ENCODE measurements around the gene SRGAP1. TPM values are rescaled to one million over a fixed set of nuclear protein-coding genes. Genes with fewer than 3 reads are reported as not detected.
"Not testable (repeated sequence)": the region's sequence is repeated elsewhere in the genome, so short reads cannot be mapped to it uniquely, and the experiment has no call there.

SRGAP1 gene
- total RNA-seq, 3 donors from 2014 or later (not counting 1 experiment from before 2014, with no cell fraction given), result 0.10 to 0.49 (median 0.16) TPM

DNA sequence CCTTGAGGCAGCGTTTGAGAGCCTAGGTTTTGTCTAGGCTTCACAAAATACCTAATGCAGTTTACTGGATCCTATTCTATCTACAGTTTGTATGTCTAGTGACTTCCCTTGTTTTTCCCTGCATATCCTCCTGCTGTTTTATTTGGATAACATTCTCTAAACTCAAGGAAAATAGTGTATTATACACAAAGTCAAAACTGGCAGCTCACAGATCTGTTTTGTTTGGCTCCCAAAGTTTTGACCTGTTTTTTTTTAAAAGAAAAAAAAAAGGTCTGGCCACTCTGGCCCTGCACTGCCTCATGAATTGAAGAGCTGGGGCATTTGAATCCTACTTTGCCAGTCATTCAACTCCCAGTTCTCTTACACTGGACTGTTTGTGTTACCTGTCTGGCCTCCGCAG lies 222.3 kb downstream of the SRGAP1 start:
- Histone ChIP-seq H3K27ac (ENCODE audit: low read length) (no peak overlapping the region), H3K36me3 (ENCODE audit: control insufficient read depth, insufficient read depth, low read length) (no peaks in the 10 kb centered on the region)
- TF ChIP-seq, protein P1, sequence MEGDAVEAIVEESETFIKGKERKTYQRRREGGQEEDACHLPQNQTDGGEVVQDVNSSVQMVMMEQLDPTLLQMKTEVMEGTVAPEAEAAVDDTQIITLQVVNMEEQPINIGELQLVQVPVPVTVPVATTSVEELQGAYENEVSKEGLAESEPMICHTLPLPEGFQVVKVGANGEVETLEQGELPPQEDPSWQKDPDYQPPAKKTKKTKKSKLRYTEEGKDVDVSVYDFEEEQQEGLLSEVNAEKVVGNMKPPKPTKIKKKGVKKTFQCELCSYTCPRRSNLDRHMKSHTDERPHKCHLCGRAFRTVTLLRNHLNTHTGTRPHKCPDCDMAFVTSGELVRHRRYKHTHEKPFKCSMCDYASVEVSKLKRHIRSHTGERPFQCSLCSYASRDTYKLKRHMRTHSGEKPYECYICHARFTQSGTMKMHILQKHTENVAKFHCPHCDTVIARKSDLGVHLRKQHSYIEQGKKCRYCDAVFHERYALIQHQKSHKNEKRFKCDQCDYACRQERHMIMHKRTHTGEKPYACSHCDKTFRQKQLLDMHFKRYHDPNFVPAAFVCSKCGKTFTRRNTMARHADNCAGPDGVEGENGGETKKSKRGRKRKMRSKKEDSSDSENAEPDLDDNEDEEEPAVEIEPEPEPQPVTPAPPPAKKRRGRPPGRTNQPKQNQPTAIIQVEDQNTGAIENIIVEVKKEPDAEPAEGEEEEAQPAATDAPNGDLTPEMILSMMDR (IDR thresholded peaks at IDR 0.05), result no peak

GRCh38 chr12:64070454-64070853 lies 226.0 kb downstream of the SRGAP1 start:
- H3K4me3 ChIP-seq (ENCODE audit: low read length), result no peak overlapping the region
- no peaks in the 10 kb centered on the region for H3K36me3 ChIP-seq (ENCODE audit: control insufficient read depth, insufficient read depth, low read length)
- H3K27me3 ChIP-seq (ENCODE audit: control insufficient read depth, insufficient read depth, low read length), result no peaks in the 10 kb centered on the region
- no peak overlapping the region for H3K4me3 Mint-ChIP-seq
- peaks cover 0 to 3% of the 10 kb centered on the region in 2 donors for H3K9me3 Mint-ChIP-seq
- TF ChIP-seq, protein P1 (IDR thresholded peaks at IDR 0.05), result no peak
- no peaks in the 10 kb centered on the region for H3K27me3 Mint-ChIP-seq (ENCODE audit: low read depth in 2 of 2)
- no peaks in the 10 kb centered on the region for H3K36me3 Mint-ChIP-seq
- intact Hi-C loops (cut with micrococcal nuclease), result no loop called here
- ATAC-seq, result no peak
- H3K9me3 ChIP-seq (ENCODE audit: control insufficient read depth, insufficient read depth, low read length), result no peaks in the 10 kb centered on the region
- H3K27ac Mint-ChIP-seq, result no peak overlapping the region
- no peaks in the 10 kb centered on the region for H3K4me1 Mint-ChIP-seq
- H3K4me1 ChIP-seq (ENCODE audit: control insufficient read depth, insufficient read depth, low read length), result no peaks in the 10 kb centered on the region
- no peak for DNase-seq
- H3K27ac ChIP-seq (ENCODE audit: low read length), result no peak overlapping the region
- 89% methylated on average over 2 of the region's 2 CpGs for WGBS (ENCODE audit: insufficient coverage)

More for the DNA sequence above, 222.3 kb downstream of the SRGAP1 start:
- H3K9me3 ChIP-seq (ENCODE audit: control insufficient read depth, insufficient read depth, low read length), result no peaks in the 10 kb centered on the region
- intact Hi-C loops (cut with micrococcal nuclease), result no loop called here
- Mint-ChIP-seq H3K27me3 (ENCODE audit: low read depth in 2 of 2) (no peaks in the 10 kb centered on the region), H3K27ac (no peak overlapping the region), H3K4me1 (no peaks in the 10 kb centered on the region), H3K36me3 (no peaks in the 10 kb centered on the region), H3K4me3 (no peak overlapping the region), H3K9me3 (no peaks in the 10 kb centered on the region)
- ATAC-seq (no peak), DNase-seq (no peak)
- H3K27me3 ChIP-seq (ENCODE audit: control insufficient read depth, insufficient read depth, low read length), result no peaks in the 10 kb centered on the region
- 93% methylated on average over 2 of the region's 2 CpGs for WGBS (ENCODE audit: insufficient coverage)
- no peaks in the 10 kb centered on the region for H3K4me1 ChIP-seq (ENCODE audit: control insufficient read depth, insufficient read depth, low read length)
- H3K4me3 ChIP-seq (ENCODE audit: low read length), result no peak overlapping the region

DNA sequence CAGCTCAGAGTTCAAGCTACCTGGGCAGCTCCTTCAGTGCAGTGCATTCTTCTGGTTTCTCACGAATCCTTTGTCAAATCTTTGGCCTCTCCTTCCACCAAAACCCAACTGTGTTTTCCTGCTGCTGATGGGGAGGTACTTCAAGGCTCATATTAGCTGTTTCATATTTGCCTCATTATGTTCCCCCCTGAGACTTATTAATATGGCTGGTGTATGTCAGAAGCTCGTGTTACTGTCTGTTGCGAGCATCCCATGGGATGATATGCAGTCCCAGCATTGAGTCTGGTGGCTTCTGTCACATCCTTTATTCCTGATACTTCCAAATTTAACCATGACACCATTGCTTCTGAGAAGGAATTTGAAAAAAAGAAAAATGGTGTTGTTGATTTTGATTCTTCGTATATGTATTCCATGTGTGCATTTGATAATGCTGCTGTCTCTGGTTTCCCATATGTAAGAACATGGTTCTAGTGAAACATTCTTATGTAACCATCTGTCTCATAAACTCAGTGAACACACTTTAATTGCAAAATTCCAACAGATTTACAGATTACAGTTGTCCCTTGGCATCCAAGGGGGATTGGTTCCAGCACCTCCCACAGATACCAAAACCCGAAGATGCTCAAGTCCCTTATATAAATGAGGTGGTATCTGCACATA lies 228.5 kb downstream of the SRGAP1 start:
- Mint-ChIP-seq H3K4me1 (no peaks in the 10 kb centered on the region), H3K27me3 (ENCODE audit: low read depth in 2 of 2) (no peaks in the 10 kb centered on the region), H3K36me3 (no peaks in the 10 kb centered on the region), H3K9me3 (peaks cover 0 to 3% of the 10 kb centered on the region in 2 donors), H3K4me3 (no peak overlapping the region), H3K27ac (no peak overlapping the region)
- no peaks in the 10 kb centered on the region for H3K9me3 ChIP-seq (ENCODE audit: control insufficient read depth, insufficient read depth, low read length)
- no peak overlapping the region for H3K27ac ChIP-seq (ENCODE audit: low read length)
- TF ChIP-seq, protein P1 (IDR thresholded peaks at IDR 0.05), result no peak
- no peak for ATAC-seq
- WGBS (ENCODE audit: insufficient coverage), result 94% methylated on average over 3 of the region's 5 CpGs
- H3K4me1 ChIP-seq (ENCODE audit: control insufficient read depth, insufficient read depth, low read length), result no peaks in the 10 kb centered on the region
- DNase-seq, result no peak
- intact Hi-C loops (cut with micrococcal nuclease), result no loop called here
- no peaks in the 10 kb centered on the region for H3K27me3 ChIP-seq (ENCODE audit: control insufficient read depth, insufficient read depth, low read length)
- no peaks in the 10 kb centered on the region for H3K36me3 ChIP-seq (ENCODE audit: control insufficient read depth, insufficient read depth, low read length)
- H3K4me3 ChIP-seq (ENCODE audit: low read length), result no peak overlapping the region

- H3K9me3 ChIP-seq (ENCODE audit: control insufficient read depth, insufficient read depth, low read length); H3K27me3 Mint-ChIP-seq (ENCODE audit: low read depth in 2 of 2); H3K4me3 ChIP-seq (ENCODE audit: low read length); H3K4me1 ChIP-seq (ENCODE audit: control insufficient read depth, insufficient read depth, low read length); ATAC-seq; H3K36me3 Mint-ChIP-seq; H3K27me3 ChIP-seq (ENCODE audit: control insufficient read depth, insufficient read depth, low read length); intact Hi-C loops (cut with micrococcal nuclease); H3K36me3 ChIP-seq (ENCODE audit: control insufficient read depth, insufficient read depth, low read length); H3K9me3 Mint-ChIP-seq; H3K27ac ChIP-seq (ENCODE audit: low read length); H3K27ac Mint-ChIP-seq; H3K4me3 Mint-ChIP-seq; H3K4me1 Mint-ChIP-seq; DNase-seq: not testable (repeated sequence)
- whole genome bisulfite sequencing (ENCODE audit: insufficient coverage), result 88% methylated on average over 6 of the region's 9 CpGs
Observed at GRCh38 chr12:64076565-64076964, 232.1 kb downstream of the SRGAP1 start.

Measured in natural killer cell (primary cell).